ENCODE results near the gene UBN1.
"Not testable (repeated sequence)": the region's sequence is repeated elsewhere in the genome, so short reads cannot be mapped to it uniquely, and the experiment has no call there.

The UBN1 gene

GRCh38 chr16:4910828-4911227 lies 63.5 kb downstream of the UBN1 start:
- FAIRE-seq, result no peak

DNA sequence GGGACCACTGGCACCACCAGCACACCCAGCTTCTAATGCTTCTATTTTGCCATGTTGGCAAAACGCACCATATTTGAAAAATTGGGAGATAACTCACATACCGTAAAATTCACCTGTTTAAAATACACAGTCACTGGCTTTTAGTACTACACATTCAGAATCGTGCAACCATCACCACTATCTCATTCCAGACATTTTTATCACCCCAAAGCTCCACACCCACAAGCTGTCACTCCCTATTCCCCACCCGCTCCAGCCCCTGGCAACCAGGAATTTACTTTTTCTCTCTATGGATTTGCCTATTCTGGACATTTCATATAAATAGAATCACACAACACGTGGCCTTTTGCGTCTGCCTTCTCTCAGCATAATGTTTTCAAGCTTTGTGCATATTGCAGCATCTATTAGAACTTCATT lies 64.7 kb downstream of the UBN1 start:
- no peak for FAIRE-seq

DNA sequence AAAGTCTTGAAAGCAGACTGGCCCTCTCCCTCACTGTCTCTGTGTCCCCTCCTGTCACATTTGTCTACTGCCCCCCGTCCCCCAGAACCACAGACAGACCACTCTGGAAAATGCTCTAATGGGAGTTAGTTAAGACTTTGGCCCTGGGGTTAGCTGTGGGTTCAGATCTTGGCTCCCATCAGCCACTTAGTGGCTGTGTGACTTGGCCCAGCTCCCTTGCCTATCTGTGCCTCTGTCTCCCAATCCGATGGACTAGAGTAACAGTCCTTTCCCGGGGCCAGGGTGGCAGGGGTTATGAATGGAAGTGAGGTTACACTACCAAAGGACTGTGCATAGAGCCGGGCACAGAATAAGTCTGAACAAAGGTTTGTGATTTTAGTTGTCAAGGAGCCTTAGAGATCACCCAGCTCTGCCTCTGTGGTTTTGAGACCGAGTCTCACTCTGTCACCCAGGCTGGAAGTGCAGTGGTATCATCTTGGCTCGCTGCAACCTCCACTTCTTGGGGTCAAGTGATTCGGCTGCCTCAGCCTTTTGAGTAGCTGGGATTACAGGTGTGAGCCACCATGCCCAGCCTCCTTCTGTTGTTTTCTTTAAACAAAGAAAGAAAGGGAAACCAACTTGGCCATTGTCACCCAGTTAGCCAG lies 66.0 kb downstream of the UBN1 start:
- no peak for FAIRE-seq

DNA sequence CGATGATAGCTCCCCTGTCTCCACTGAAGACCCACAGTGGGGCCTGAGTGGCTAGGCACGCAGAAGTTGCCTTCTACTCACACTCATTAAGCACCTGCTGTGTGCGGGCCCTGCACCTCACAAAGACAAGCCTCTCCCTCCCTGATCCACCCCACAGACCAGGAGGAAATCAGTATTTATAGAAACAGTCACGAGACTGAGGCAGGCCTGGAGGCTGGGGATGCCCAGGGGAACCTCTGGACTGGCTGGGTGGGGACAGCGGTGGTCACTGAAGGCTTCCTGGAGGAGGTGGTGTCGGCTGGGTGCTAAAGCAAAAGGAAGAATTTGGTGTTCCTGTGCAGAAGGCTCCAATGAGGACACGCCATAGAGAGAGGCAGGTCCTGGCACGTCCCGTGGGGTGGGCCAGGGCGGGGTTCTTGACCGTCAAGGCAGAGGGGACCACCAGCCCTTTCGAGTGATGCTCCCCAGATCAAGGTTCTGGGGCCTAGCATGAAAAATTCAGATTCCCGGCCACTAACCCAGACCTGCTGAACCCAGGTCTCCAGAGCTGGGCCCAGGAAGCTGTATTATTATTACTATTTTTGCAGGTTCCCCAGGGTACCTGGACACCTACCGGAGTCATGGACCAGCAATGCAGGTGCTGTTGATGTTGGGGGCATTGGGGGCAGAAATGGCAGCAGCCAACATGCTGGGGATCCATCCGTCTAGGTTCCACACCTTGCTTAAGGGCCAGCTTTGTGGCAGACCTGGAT lies 66.7 kb downstream of the UBN1 start:
- FAIRE-seq, result no peak

DNA sequence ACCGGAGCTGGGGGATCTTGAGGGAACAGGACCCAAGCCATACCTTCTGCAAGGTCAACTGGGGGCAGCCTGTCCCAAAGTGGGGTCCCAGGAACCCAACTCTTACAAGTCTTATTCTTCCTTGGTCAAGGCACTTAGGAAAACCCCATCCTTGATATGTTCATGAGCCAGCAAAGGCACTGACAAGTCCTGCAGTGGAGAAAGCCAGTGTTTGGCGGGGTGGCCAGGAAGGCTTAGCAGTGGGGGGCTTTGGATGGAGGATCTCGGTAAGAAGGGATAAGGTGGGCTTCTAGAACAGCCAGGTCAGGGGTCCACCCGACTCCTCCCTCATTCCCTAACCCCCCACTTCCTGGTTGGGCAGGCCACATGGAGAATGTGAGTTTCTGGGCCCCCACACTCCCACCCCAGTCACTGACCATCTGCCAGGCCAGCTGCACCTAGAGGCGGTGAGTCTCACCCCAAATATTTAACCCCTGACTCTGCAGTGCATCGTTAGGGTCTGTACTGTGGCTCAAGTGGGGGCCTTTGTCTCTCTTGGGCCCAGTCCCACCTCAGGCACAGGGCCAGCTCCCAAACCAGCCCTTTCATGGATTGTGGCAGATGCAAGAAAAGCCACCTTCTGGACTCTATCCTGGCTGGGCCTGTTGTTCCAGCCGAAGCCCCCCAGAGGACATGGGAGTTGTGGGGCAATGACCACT lies 67.4 kb downstream of the UBN1 start:
- no peak for FAIRE-seq

DNA sequence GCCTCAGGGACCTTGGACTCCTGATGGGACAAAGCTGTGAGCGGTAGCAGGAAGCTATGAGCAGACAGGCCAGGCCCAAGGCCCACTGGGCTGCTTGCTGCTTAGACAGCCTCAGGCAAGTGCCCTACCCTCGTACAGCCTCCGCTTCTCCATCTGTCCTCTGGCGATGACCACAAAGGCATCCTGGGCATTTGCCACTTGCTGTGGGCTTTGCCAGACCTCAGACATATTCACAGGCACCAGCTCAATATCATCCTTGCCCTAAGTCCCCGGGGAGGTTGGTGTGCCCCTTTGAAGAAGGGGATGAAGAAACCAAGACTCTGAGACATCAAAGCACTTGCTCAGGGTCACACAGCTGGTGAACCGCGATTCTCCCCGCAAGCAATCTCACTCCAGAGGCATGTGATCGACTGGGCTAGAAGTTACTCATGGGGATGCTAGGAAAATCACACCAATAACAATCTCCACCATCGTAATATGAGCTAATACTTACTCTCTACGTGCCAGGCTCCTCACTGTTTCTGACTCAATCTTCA lies 68.0 kb downstream of the UBN1 start:
- no peak for FAIRE-seq

DNA sequence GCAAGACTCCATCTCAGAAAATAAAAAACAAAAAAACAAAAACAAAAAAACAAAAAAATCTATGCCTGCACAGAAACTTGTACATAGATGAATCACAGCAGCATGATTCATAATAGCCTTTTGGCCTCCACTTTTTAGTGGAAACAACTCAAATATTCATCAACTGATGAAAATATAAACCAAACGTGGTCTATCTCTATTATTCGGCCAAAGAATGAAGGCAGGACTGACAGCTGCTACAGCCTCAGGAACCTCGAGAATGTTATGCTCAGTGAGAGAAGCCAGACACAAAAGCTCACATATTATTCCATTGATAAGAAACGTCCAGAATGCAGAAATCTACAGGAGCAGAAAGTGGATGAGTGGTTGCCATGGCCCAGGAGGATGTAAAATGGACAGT lies 69.8 kb downstream of the UBN1 start:
- FAIRE-seq, result no peak

DNA sequence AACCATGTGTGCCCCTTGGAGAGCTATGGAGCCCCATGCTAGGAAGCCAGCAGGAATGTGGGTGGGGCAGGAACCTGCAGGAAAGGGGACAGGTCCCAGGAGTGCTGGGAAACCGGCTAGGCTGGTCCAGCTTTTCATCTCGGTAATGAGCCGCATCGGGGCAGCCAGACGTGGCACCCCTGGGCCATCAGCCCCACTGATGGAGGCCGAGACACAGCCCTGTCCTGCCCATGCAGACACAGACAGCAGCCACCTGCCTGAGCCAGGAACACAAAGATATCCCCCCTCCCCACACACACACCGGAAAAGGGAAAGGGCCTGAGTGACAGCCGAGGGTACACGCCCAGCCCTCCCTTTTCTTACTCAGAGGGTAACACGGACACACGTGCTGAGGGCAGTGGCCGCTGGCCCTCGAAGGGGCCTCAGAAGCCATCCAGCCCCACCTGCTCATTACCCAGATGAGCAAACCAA lies 71.5 kb downstream of the UBN1 start:
- FAIRE-seq, result no peak

DNA sequence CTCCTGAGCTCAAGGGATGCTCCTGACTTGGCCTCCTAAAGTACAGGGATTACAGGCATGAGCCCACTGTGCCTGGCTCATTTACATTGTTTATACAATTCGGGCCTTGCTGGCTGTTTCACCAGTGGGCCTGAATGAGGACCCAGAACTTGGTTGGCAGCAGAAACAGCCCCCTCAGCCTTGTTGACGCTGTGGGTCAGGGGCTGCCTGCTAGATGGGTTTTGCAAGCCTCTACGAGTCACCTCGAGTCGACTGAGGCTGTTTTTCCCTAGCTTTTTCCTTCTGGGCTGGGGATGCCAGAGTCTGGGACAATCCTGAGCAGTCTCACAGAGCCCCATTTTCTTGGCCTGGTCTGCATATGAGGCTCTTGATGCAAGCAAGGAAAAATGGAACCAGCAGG lies 73.5 kb downstream of the UBN1 start:
- no peak for FAIRE-seq

- no peak for FAIRE-seq
These were observed 75.6 kb downstream of the UBN1 start for GRCh38 chr16:4922721-4923342.

GRCh38 chr16:4923853-4924252 lies 76.6 kb downstream of the UBN1 start:
- FAIRE-seq, result no peak

- no peak for FAIRE-seq
These were observed 77.5 kb downstream of the UBN1 start for GRCh38 chr16:4924593-4925292.

GRCh38 chr16:4925293-4925607 lies 78.0 kb downstream of the UBN1 start:
- FAIRE-seq, result no peak

GRCh38 chr16:4925791-4926190 lies 78.5 kb downstream of the UBN1 start:
- FAIRE-seq, result no peak

DNA sequence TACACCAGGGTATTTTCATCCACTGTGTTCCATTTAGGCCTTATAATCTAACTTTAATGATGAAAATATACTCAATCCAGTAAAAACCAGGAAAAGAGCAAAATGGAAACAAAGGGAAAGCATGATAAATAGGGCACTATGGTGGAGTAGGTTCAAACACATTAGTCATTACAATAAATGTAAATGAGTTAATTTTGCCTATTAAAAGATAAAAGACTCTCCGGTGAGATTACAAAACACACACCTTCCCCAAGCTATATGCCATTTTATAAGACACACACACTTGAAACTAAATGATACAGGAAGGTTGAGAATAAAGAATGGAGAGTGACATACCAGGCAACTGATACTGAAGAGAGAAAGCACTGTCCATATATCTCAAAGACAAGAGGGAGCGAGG lies 79.6 kb downstream of the UBN1 start:
- no peak for FAIRE-seq

DNA sequence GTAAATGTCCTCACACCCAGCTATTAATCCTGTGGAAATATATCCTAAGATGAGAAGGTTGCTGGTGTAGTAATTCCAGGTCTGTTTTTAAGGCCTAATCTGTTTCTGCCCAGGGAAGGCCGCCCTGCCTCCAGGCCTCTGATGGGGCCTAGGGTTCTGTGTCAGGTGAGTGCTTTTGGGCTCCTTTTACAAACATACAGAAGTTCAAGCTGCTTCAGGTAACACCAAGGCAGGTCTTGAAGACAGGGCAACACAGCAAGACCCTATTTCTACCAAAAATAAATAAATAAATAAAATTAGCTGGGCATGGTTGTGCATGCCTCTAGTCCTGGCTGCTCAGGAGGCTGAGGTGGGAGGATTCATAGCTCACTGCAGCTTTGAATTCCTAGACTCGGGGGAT lies 80.4 kb downstream of the UBN1 start:
- no peak for FAIRE-seq

- FAIRE-seq, result no peak
These were observed 80.9 kb downstream of the UBN1 start for GRCh38 chr16:4928227-4928626.

- not testable (repeated sequence) for FAIRE-seq
These were observed 82.3 kb downstream of the UBN1 start for GRCh38 chr16:4929619-4930018.

DNA sequence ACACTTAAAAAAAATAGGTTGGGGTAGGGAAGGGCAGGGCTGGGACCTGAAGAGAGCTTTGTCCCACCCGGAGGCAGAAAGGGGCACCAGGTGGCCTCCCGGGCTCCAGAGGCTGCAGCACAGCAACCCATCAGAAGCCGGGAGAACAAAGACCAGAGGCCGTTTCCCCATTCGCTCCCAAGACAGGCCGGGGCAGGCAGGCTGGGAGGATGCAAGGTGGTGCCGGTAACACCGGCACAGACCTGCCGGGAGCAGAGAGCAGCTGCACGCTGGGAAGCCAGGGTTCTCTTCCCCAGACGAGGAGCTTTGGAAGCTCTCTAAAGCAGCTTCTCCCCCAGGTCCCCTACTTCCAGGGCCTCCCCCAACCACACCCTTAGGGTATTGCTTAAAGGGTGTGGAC lies 84.1 kb downstream of the UBN1 start:
- FAIRE-seq, result no peak
